GM19328 (cell line): ENCODE results near the gene ZNF330.

Source experiments
- ATAC-seq: cut with Tn5 transposase; IDR thresholded peaks from one replicate; pipeline ENCODE4 v1.9.1; 2021; ENCODE audit warnings: mild to moderate bottlenecking, moderate library complexity; ENCODE audit not compliant: unreplicated experiment

ZNF330 gene

GRCh38 chr4:141229408-141230101 is 8.9 kb downstream of the ZNF330 start:
- ATAC-seq = no peak

- no peak for ATAC-seq
Observed at GRCh38 chr4:141233673-141234072, 13.0 kb downstream of the ZNF330 start.

- ATAC-seq = no peak
Observed at GRCh38 chr4:141238186-141238585, 17.5 kb downstream of the ZNF330 start.

- ATAC-seq = no peak
Observed at GRCh38 chr4:141240259-141240658, 19.6 kb downstream of the ZNF330 start.

- no peak for ATAC-seq
Observed at GRCh38 chr4:141240671-141241070, 20.0 kb downstream of the ZNF330 start.

GRCh38 chr4:141241986-141242385 is 21.3 kb downstream of the ZNF330 start:
- no peak for ATAC-seq

- no peak for ATAC-seq
Observed at GRCh38 chr4:141244419-141244818, 23.7 kb downstream of the ZNF330 start.

GRCh38 chr4:141246243-141246642 is 25.5 kb downstream of the ZNF330 start:
- no peak for ATAC-seq

GRCh38 chr4:141246683-141247429 is 26.2 kb downstream of the ZNF330 start:
- ATAC-seq = no peak

GRCh38 chr4:141247430-141247780 is 26.7 kb downstream of the ZNF330 start:
- no peak for ATAC-seq

- no peak for ATAC-seq
Observed at GRCh38 chr4:141248029-141248428, 27.3 kb downstream of the ZNF330 start.

- no peak for ATAC-seq
Observed at GRCh38 chr4:141248486-141248885, 27.8 kb downstream of the ZNF330 start.

- ATAC-seq = no peak
Observed at GRCh38 chr4:141254326-141254725, 33.6 kb downstream of the ZNF330 start.

- no peak for ATAC-seq
Observed at GRCh38 chr4:141255016-141255415, 34.3 kb downstream of the ZNF330 start.

- no peak for ATAC-seq
Observed at GRCh38 chr4:141258558-141258957, 37.9 kb downstream of the ZNF330 start.

- no peak for ATAC-seq
Observed at GRCh38 chr4:141275834-141276233, 55.1 kb downstream of the ZNF330 start.

- ATAC-seq = no peak
Observed at GRCh38 chr4:141283152-141283551, 62.5 kb downstream of the ZNF330 start.

- ATAC-seq = no peak
Observed at GRCh38 chr4:141283563-141283962, 62.9 kb downstream of the ZNF330 start.
